IgD-negative memory B cell (primary cell): ENCODE measurements around the gene MRPL24. TPM values are rescaled to one million over a fixed set of nuclear protein-coding genes. Genes with fewer than 3 reads are reported as not detected.

ENCODE experiments used
- H3K27ac Mint-ChIP-seq, 3 donors: one replicate each; pipeline ENCODE4 v1.8.0; 2020 to 2022; ENCODE audit warnings: mild to moderate bottlenecking in 3 of 3, mixed read lengths in 3 of 3, moderate library complexity in 1 of 3
- H3K27me3 Mint-ChIP-seq: one replicate; pipeline ENCODE4 v1.8.0; 2021; ENCODE audit warnings: mixed read lengths
- H3K36me3 Mint-ChIP-seq: one replicate; pipeline ENCODE4 v1.8.0; 2020; ENCODE audit warnings: mild to moderate bottlenecking, mixed read lengths
- H3K4me1 Mint-ChIP-seq, 3 donors: one replicate each; pipeline ENCODE4 v1.8.0; 2020 to 2022; ENCODE audit warnings: mixed read lengths in 3 of 3, mild to moderate bottlenecking in 1 of 3
- H3K4me3 Mint-ChIP-seq, 4 donors: one replicate each; pipeline ENCODE4 v1.8.0; 2020 to 2022; ENCODE audit warnings: mild to moderate bottlenecking in 4 of 4, mixed read lengths in 4 of 4, moderate library complexity in 3 of 4
- H3K9me3 Mint-ChIP-seq, 3 donors: one replicate each; pipeline ENCODE4 v1.8.0; 2020 to 2021; ENCODE audit warnings: mixed read lengths in 3 of 3, mild to moderate bottlenecking in 1 of 3
- polyA plus RNA-seq: library from polyadenylated mRNA; unstranded; fragments of 300-500 nt; fragmentation: Illumina TruSeq; gene quantifications from one replicate; pipeline ENCODE4 v1.2.3, GENCODE V29; 2021

The MRPL24 gene
- polyA plus RNA-seq, 1 donor from 2014 or later: 93.7 TPM

- Mint-ChIP-seq H3K36me3 (peaks cover 8% of the 10 kb centered on the region), H3K9me3 (no peaks in the 10 kb centered on the region), H3K4me1 (peaks cover 8 to 15% (median 11%) of the 10 kb centered on the region in 3 donors)
Observed at GRCh38 chr1:156721131-156721530, 19.8 kb downstream of the MRPL24 start.

GRCh38 chr1:156717351-156717750, 23.5 kb downstream of the MRPL24 start:
- no peak overlapping the region for H3K27ac Mint-ChIP-seq
- H3K36me3 Mint-ChIP-seq: peaks cover 12% of the 10 kb centered on the region
- H3K27me3 Mint-ChIP-seq: no peaks in the 10 kb centered on the region
- H3K4me1 Mint-ChIP-seq: peaks cover 0 to 5% (median 2%) of the 10 kb centered on the region in 3 donors
- no peaks in the 10 kb centered on the region for H3K9me3 Mint-ChIP-seq
- no peak overlapping the region for H3K4me3 Mint-ChIP-seq

More at GRCh38 chr1:156721131-156721530, 19.8 kb downstream of the MRPL24 start:
- Mint-ChIP-seq H3K27ac (no peak overlapping the region), H3K27me3 (no peaks in the 10 kb centered on the region), H3K4me3 (no peak overlapping the region)

- Mint-ChIP-seq H3K9me3 (no peaks in the 10 kb centered on the region), H3K27me3 (no peaks in the 10 kb centered on the region), H3K4me1 (peaks cover 0 to 5% (median 2%) of the 10 kb centered on the region in 3 donors), H3K4me3 (no peak overlapping the region), H3K36me3 (peaks cover 9% of the 10 kb centered on the region), H3K27ac (no peak overlapping the region)
Observed at GRCh38 chr1:156714830-156715229, 26.1 kb downstream of the MRPL24 start.

- H3K4me3 Mint-ChIP-seq: no peak overlapping the region
- peaks cover 0 to 5% (median 2%) of the 10 kb centered on the region in 3 donors for H3K4me1 Mint-ChIP-seq
- H3K36me3 Mint-ChIP-seq: peaks cover 9% of the 10 kb centered on the region
- H3K27ac Mint-ChIP-seq: no peak overlapping the region
- no peaks in the 10 kb centered on the region for H3K9me3 Mint-ChIP-seq
- H3K27me3 Mint-ChIP-seq: no peaks in the 10 kb centered on the region
Observed at GRCh38 chr1:156712626-156713025, 28.3 kb downstream of the MRPL24 start.

GRCh38 chr1:156711011-156711817, 29.7 kb downstream of the MRPL24 start:
- no peak overlapping the region for H3K4me3 Mint-ChIP-seq
- H3K27me3 Mint-ChIP-seq: no peaks in the 10 kb centered on the region
- no peaks in the 10 kb centered on the region for H3K9me3 Mint-ChIP-seq
- H3K4me1 Mint-ChIP-seq: peaks cover 0 to 3% (median 1%) of the 10 kb centered on the region in 3 donors
- H3K36me3 Mint-ChIP-seq: peaks cover 7% of the 10 kb centered on the region
- H3K27ac Mint-ChIP-seq: no peak overlapping the region

- H3K4me1 Mint-ChIP-seq: peaks cover 0 to 5% (median 4%) of the 10 kb centered on the region in 3 donors
Observed at GRCh38 chr1:156709757-156710489, 31.0 kb downstream of the MRPL24 start.

GRCh38 chr1:156709031-156709430, 31.9 kb downstream of the MRPL24 start:
- H3K9me3 Mint-ChIP-seq: no peaks in the 10 kb centered on the region
- peaks cover 0 to 11% (median 4%) of the 10 kb centered on the region in 3 donors for H3K4me1 Mint-ChIP-seq
- H3K4me3 Mint-ChIP-seq: peak overlapping the region in 1 of 4 donors; percentile 7
- no peaks in the 10 kb centered on the region for H3K36me3 Mint-ChIP-seq
- peaks cover 12% of the 10 kb centered on the region for H3K27me3 Mint-ChIP-seq
- no peak overlapping the region for H3K27ac Mint-ChIP-seq

More at GRCh38 chr1:156709757-156710489, 31.0 kb downstream of the MRPL24 start:
- H3K27ac Mint-ChIP-seq: no peak overlapping the region
- peaks cover 6% of the 10 kb centered on the region for H3K27me3 Mint-ChIP-seq
- H3K9me3 Mint-ChIP-seq: no peaks in the 10 kb centered on the region
- no peak overlapping the region for H3K4me3 Mint-ChIP-seq
- H3K36me3 Mint-ChIP-seq: peaks cover 2% of the 10 kb centered on the region

- Mint-ChIP-seq H3K27me3 (peaks cover 19% of the 10 kb centered on the region), H3K27ac (no peak overlapping the region), H3K36me3 (no peaks in the 10 kb centered on the region), H3K4me3 (peak overlapping the region in 1 of 4 donors; percentile 7), H3K9me3 (no peaks in the 10 kb centered on the region), H3K4me1 (peaks cover 0 to 12% (median 4%) of the 10 kb centered on the region in 3 donors)
Observed at GRCh38 chr1:156708218-156708661, 32.6 kb downstream of the MRPL24 start.

GRCh38 chr1:156707417-156708217, 33.3 kb downstream of the MRPL24 start:
- H3K27me3 Mint-ChIP-seq: peaks cover 23% of the 10 kb centered on the region
- H3K27ac Mint-ChIP-seq: no peak overlapping the region
- H3K9me3 Mint-ChIP-seq: no peaks in the 10 kb centered on the region
- H3K36me3 Mint-ChIP-seq: no peaks in the 10 kb centered on the region
- peaks cover 0 to 12% (median 4%) of the 10 kb centered on the region in 3 donors for H3K4me1 Mint-ChIP-seq
- H3K4me3 Mint-ChIP-seq: peak overlapping the region in 3 of 4 donors; percentile 78 to 83 (median 79)

GRCh38 chr1:156706657-156707416, 34.1 kb downstream of the MRPL24 start:
- H3K4me1 Mint-ChIP-seq: peaks cover 0 to 12% (median 4%) of the 10 kb centered on the region in 3 donors
- H3K27ac Mint-ChIP-seq: no peak overlapping the region
- H3K9me3 Mint-ChIP-seq: no peaks in the 10 kb centered on the region
- no peaks in the 10 kb centered on the region for H3K36me3 Mint-ChIP-seq
- peak overlapping the region; percentile 79 to 92 (median 88) for H3K4me3 Mint-ChIP-seq
- H3K27me3 Mint-ChIP-seq: peaks cover 28% of the 10 kb centered on the region

GRCh38 chr1:156705918-156706656, 34.8 kb downstream of the MRPL24 start:
- Mint-ChIP-seq H3K4me1 (peaks cover 0 to 12% (median 4%) of the 10 kb centered on the region in 3 donors), H3K27ac (peak overlapping the region in 1 of 3 donors; percentile 29), H3K27me3 (peaks cover 32% of the 10 kb centered on the region), H3K4me3 (peak overlapping the region; percentile 79 to 92 (median 88)), H3K36me3 (no peaks in the 10 kb centered on the region), H3K9me3 (no peaks in the 10 kb centered on the region)

GRCh38 chr1:156705321-156705917, 35.5 kb downstream of the MRPL24 start, which contains the start of gene CRABP2:
CRABP2 (minus strand) TSS chr1:156705583; CDS start chr1:156705446, 137 bp downstream.
- H3K9me3 Mint-ChIP-seq: no peaks in the 10 kb centered on the region
- peaks cover 32% of the 10 kb centered on the region for H3K27me3 Mint-ChIP-seq
- peak within 1 kb of the TSS; percentile 79 to 92 (median 88) for H3K4me3 Mint-ChIP-seq
- H3K36me3 Mint-ChIP-seq: no peaks in the 10 kb centered on the region
- peaks cover 0 to 12% (median 4%) of the 10 kb centered on the region in 3 donors for H3K4me1 Mint-ChIP-seq
- peak within 1 kb of the TSS in 1 of 3 donors; percentile 29 for H3K27ac Mint-ChIP-seq

GRCh38 chr1:156704930-156705320, 36.0 kb downstream of the MRPL24 start:
- peaks cover 0 to 12% (median 4%) of the 10 kb centered on the region in 3 donors for H3K4me1 Mint-ChIP-seq
- H3K27ac Mint-ChIP-seq: no peak overlapping the region
- peak overlapping the region; percentile 44 to 92 (median 74) for H3K4me3 Mint-ChIP-seq
- no peaks in the 10 kb centered on the region for H3K9me3 Mint-ChIP-seq
- no peaks in the 10 kb centered on the region for H3K36me3 Mint-ChIP-seq
- H3K27me3 Mint-ChIP-seq: peaks cover 32% of the 10 kb centered on the region
